Calu3 (cell line): ENCODE measurements around the gene CTXND1. TPM values are rescaled to one million over a fixed set of nuclear protein-coding genes. Genes with fewer than 3 reads are reported as not detected.

Source experiments
- BruUV-seq: library from RNA; stranded (reverse); fragments of 400-500 nt; replicated peaks from 2 replicates; lab custom pipeline; 2021; lab: Mats Ljungman, UMichigan
- CTCF ChIA-PET: fragments of 300-600 bp; sonication (Branson Sonifier 250); formaldehyde crosslinking; loops from one replicate; lab custom pipeline; 2022; ENCODE audit warnings: antibody characterized with exemption; lab: Charles Lee
- DNase-seq: peaks from one replicate; pipeline ENCODE4 v3.0.0; 2022
- H3K27ac Mint-ChIP-seq: one replicate; pipeline ENCODE4 v1.8.0; 2022; ENCODE audit warnings: mixed read lengths; ENCODE audit not compliant: unreplicated experiment
- H3K27me3 Mint-ChIP-seq: one replicate; pipeline ENCODE4 v1.8.0; 2022; ENCODE audit warnings: mixed read lengths; ENCODE audit not compliant: unreplicated experiment
- H3K36me3 Mint-ChIP-seq: one replicate; pipeline ENCODE4 v1.8.0; 2022; ENCODE audit warnings: mild to moderate bottlenecking, moderate library complexity, mixed read lengths; ENCODE audit not compliant: insufficient read depth, unreplicated experiment
- H3K4me1 Mint-ChIP-seq: one replicate; pipeline ENCODE4 v1.8.0; 2022; ENCODE audit warnings: mild to moderate bottlenecking, low read depth, mixed read lengths; ENCODE audit not compliant: unreplicated experiment
- H3K4me3 Mint-ChIP-seq: one replicate; pipeline ENCODE4 v1.8.0; 2022; ENCODE audit warnings: mild to moderate bottlenecking, low read depth, moderate library complexity, mixed read lengths; ENCODE audit not compliant: unreplicated experiment
- H3K9me3 Mint-ChIP-seq: one replicate; pipeline ENCODE4 v1.8.0; 2022; ENCODE audit warnings: low read depth, mixed read lengths; ENCODE audit not compliant: unreplicated experiment
- CTCF ChIP-seq: fragments of 200-600 bp; IDR thresholded peaks from one replicate; pipeline ENCODE4 v1.8.0; 2022; ENCODE audit warnings: antibody characterized with exemption; ENCODE audit not compliant: unreplicated experiment
- intact Hi-C: fragments of 100-400 bp; cut with micrococcal nuclease; formaldehyde crosslinking; loops from one replicate; pipeline ENCODE4 v1.10.0; 2022; ENCODE audit not compliant: unreplicated experiment
- total RNA-seq: library from RNA; stranded (reverse); gene quantifications from 2 replicates; pipeline ENCODE4 v1.2.3, GENCODE V29; 2022

CTXND1 gene
- total RNA-seq, 1 experiment from 2014 or later: not detected

GRCh38 chr15:80188251-80188650, 63.8 kb downstream of the CTXND1 start:
- TF ChIP-seq CTCF: no peak
- no peak for DNase-seq
- no peaks in the 10 kb centered on the region for H3K27me3 Mint-ChIP-seq
- H3K36me3 Mint-ChIP-seq: no peaks in the 10 kb centered on the region
- intact Hi-C loops: no loop called here
- H3K27ac Mint-ChIP-seq: no peak overlapping the region
- CTCF ChIA-PET: no interaction called here
- H3K9me3 Mint-ChIP-seq: no peaks in the 10 kb centered on the region
- BruUV-seq: no TSS peak
- H3K4me3 Mint-ChIP-seq: no peak overlapping the region
- H3K4me1 Mint-ChIP-seq: no peaks in the 10 kb centered on the region

GRCh38 chr15:80186597-80186996, 65.4 kb downstream of the CTXND1 start:
- BruUV-seq: no TSS peak
- CTCF ChIA-PET: no interaction called here
- TF ChIP-seq CTCF: no peak
- Mint-ChIP-seq H3K36me3 (no peaks in the 10 kb centered on the region), H3K27me3 (no peaks in the 10 kb centered on the region), H3K4me1 (no peaks in the 10 kb centered on the region), H3K27ac (no peak overlapping the region), H3K4me3 (no peak overlapping the region), H3K9me3 (no peaks in the 10 kb centered on the region)
- DNase-seq: no peak
- intact Hi-C loops: no loop called here

- H3K27ac Mint-ChIP-seq: no peak overlapping the region
- TF ChIP-seq CTCF: no peak
- CTCF ChIA-PET: no interaction called here
- H3K27me3 Mint-ChIP-seq: no peaks in the 10 kb centered on the region
- intact Hi-C loops: no loop called here
- DNase-seq: no peak
- BruUV-seq: no TSS peak
- H3K9me3 Mint-ChIP-seq: no peaks in the 10 kb centered on the region
- no peaks in the 10 kb centered on the region for H3K4me1 Mint-ChIP-seq
- no peak overlapping the region for H3K4me3 Mint-ChIP-seq
- no peaks in the 10 kb centered on the region for H3K36me3 Mint-ChIP-seq
Observed at GRCh38 chr15:80186066-80186465, 65.9 kb downstream of the CTXND1 start.

GRCh38 chr15:80185152-80185551, 66.9 kb downstream of the CTXND1 start:
- Mint-ChIP-seq H3K27me3 (no peaks in the 10 kb centered on the region), H3K36me3 (no peaks in the 10 kb centered on the region), H3K4me1 (no peaks in the 10 kb centered on the region), H3K4me3 (no peak overlapping the region), H3K9me3 (no peaks in the 10 kb centered on the region), H3K27ac (no peak overlapping the region)
- DNase-seq: no peak
- BruUV-seq: no TSS peak
- TF ChIP-seq CTCF: no peak
- CTCF ChIA-PET: no interaction called here
- intact Hi-C loops: no loop called here
